Fibroblast of the aortic adventitia (primary cell): ENCODE data around the gene DOCK1. TPM values are rescaled to one million over a fixed set of nuclear protein-coding genes. Genes with fewer than 3 reads are reported as not detected.

Experiments used
- DNase-seq: peaks from one replicate; pipeline ENCODE4 v3.0.0-alpha.2; 2010; ENCODE audit warnings: low read depth
- H3K4me3 ChIP-seq: 2 replicates; pipeline ENCODE4 v1.5.1; 2011; ENCODE audit warnings: low read depth, mild to moderate bottlenecking, control low read depth, low read length, moderate library complexity
- total RNA-seq: library from RNA; depleted of rRNA; stranded (reverse); fragments of >200 nt; gene quantifications from 2 replicates; pipeline ENCODE4 v1.2.3, GENCODE V29; 2012; ENCODE audit warnings: low replicate concordance
- TF ChIP-seq, protein P1 (sequence below): IDR thresholded peaks from 2 replicates; pipeline ENCODE4 v1.5.1; 2011; ENCODE audit warnings: mild to moderate bottlenecking, low read length, control low read depth, inconsistent platforms; ENCODE audit not compliant: insufficient read depth

The DOCK1 gene
- total RNA-seq, 1 donor: 75.2 TPM

- no peak overlapping the region for H3K4me3 ChIP-seq
- TF ChIP-seq, protein P1, sequence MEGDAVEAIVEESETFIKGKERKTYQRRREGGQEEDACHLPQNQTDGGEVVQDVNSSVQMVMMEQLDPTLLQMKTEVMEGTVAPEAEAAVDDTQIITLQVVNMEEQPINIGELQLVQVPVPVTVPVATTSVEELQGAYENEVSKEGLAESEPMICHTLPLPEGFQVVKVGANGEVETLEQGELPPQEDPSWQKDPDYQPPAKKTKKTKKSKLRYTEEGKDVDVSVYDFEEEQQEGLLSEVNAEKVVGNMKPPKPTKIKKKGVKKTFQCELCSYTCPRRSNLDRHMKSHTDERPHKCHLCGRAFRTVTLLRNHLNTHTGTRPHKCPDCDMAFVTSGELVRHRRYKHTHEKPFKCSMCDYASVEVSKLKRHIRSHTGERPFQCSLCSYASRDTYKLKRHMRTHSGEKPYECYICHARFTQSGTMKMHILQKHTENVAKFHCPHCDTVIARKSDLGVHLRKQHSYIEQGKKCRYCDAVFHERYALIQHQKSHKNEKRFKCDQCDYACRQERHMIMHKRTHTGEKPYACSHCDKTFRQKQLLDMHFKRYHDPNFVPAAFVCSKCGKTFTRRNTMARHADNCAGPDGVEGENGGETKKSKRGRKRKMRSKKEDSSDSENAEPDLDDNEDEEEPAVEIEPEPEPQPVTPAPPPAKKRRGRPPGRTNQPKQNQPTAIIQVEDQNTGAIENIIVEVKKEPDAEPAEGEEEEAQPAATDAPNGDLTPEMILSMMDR: no peak
- no peak for DNase-seq
These were observed 287.9 kb downstream of the DOCK1 start for GRCh38 chr10:127193125-127193524.

DNA sequence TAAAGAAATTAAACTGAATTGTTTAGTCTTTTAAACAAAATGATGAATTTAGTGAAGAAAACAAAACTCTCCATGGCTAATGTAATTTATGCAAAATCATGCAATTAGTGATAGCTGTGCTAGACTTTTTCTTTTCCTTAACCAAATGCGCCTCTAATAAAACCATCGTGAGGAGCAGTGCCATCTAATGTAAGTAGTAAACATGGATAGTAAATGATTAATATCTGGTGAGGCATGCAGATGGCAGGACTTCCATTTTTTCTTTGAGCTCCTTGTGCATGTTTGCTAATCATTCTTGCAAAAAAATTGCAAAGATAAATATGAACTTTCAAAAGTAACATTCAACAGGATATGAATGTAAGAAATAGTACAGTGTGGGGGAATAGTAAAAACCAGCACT lies 288.9 kb downstream of the DOCK1 start:
- no peak for DNase-seq
- H3K4me3 ChIP-seq: no peak overlapping the region
- TF ChIP-seq, protein P1: no peak

DNA sequence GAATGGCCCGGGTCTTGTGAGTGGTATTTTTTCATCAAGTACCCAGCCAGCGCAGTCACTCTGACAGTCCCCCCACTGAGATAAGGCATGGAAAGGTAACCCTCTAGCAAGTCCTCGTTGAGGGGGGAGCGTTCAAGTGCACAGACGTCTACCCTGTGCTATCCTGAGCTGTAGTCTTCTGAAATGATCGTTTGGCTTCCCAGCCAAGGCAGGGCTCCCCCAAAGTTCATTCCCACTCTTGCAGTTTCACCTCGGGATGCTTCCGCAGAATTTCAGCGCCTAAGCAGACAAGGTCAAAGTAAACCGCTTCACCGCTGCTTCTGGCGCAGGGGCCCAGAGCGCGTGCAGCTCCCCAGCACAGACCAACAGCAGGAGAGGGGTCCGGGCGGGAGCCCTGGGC lies 289.4 kb downstream of the DOCK1 start:
- TF ChIP-seq, protein P1: no peak
- no peak for DNase-seq
- no peak overlapping the region for H3K4me3 ChIP-seq

DNA sequence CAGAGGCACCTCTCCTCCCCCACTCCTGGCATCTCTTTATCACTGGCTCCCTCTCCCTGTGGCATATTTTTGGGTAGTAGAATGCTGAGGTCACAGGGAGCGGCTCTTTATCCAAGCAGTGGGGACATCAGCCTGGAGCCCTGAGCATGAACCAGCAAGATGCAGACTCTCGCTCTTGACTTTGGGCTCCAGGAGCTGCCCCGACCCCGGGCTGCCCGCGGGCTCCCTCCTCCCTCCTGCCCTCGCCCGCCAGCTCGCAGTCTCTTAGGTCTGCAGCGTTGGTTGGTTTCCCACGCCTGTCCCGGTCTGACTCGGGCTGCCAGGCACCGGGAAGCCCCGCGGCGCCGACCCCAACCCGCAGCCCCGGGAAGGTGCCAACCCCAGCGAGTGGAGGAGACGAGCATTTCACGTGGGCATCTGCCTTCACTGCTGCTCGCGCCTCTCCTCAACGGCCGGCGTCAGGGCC lies 289.8 kb downstream of the DOCK1 start:
- peak overlapping the region; percentile 9 for H3K4me3 ChIP-seq
- TF ChIP-seq, protein P1: no peak
- no peak for DNase-seq

GRCh38 chr10:127195571-127196281 lies 290.5 kb downstream of the DOCK1 start:
- TF ChIP-seq, protein P1: no peak
- peak overlapping the region; percentile 56 for H3K4me3 ChIP-seq
- no peak for DNase-seq

DNA sequence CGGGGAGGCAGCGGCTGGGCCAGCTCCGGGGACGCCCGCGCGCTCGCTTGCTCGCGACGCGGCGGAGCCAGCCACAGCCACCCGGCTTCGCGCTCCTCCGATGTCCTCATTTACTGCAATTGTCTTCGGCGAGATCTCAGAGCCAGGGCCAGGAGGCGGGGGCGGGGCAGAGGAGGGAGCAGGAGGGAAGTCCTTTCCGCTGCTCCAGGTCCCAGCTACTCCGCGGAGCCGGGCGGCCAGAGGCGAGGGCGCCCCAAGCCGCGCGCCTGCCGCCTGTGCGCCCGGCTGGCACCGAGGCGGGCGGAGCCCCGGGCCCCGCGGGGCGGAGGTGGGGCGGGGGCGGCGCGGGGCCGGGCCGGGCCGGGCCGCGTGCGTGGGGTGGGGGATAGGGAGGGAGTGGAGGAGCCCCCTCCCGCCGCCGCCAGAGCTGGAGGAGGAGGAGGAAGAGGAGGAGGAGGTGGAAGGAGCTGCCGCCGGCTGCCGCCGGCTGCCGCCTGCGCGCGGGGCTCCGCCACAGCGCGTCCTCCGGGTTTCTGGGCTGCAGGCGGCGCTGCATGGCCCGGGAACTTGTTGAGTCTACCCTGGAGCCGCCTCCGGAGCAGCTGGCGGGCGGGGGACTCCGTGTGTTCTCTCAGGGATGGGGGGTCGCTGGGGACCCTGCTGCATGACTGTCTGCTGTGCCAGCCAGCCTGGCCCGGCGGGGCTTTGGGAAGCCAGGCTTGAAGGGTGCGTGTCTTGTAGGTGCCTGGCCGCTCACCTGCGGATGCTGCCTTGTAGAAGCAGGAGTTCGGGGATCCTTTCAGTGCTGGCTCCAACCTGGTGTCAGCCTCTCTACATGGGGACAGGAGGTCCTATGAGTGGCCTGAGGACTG lies 291.3 kb downstream of the DOCK1 start, which contains the start of gene INSYN2A:
INSYN2A (minus strand) TSS at position 310 of the 872 bp plus-strand sequence. CDS start 20,196 bp downstream, outside the sequence.
- peak; percentile 34 for DNase-seq
- H3K4me3 ChIP-seq: peak within 1 kb of the TSS; percentile 58
- TF ChIP-seq, protein P1: peak; percentile 35
